ENCODE data around the gene KCNMA1.

KCNMA1 gene

GRCh38 chr10:77073663-77073960 is 564.0 kb downstream of the KCNMA1 start:
- DNase-seq (ENCODE audit: low spot score): no peak

DNA sequence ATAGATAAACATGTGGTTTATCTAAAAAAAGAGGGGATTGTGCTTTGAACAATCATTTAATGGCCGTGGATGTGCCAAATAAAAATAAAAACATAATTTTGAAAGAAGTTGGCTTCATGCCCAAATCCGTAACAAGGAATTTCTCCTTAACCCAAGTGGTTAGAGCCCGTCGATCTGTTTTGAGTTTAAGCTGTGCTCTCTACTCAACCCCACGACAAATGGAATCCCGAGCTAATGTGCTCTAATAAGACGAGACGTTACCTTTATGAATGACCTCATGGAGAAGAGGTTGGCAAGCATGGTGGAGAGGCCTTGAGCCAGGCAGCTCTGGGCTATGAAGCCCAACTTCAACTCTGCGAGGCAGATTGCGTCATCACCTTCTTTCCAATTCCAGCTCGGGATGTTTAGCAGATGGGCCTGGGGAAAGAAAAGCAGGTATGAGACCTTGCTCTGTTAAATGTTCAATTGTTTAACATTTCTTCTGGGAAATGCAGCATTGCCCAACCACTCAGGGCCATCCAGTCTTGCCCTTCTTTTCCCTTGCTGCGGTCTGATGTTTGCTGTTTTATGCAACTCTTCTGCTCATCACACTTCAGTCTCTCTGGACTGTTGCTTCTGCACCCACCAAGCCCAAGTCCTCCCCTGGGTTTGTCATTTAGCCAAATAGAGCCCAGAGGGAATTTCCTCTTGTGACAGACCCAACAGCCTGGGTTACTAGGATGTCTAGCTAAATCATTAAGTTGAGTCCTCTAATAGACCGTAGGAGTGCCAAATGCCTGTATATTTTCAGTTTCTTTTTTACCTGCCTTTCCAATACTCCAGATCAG is 564.6 kb downstream of the KCNMA1 start:
- no peak for DNase-seq (ENCODE audit: low spot score)

DNA sequence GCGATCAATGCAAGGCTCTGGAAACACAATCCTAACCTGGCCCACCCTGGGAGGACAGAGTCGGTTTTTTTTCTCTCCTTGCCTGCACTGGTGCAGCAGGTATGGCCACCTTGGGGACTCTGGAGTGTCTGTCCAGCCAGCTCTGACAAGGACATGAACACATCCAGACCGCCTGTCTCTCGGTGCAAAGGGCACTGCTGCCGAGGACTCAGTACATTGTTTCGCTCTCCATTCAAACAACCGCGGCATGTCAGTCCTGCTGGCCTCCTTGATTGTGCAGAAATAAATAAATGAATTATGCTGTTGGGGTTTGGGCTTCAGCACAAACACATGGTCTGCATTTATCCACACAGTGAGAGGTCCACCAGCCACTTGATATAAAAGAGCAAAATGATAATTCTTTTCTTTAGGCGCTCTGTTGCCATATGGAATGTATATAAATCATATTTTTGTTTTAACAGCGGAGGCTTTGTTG is 565.2 kb downstream of the KCNMA1 start:
- no peak for DNase-seq (ENCODE audit: low spot score)

GRCh38 chr10:77071956-77072355 is 565.7 kb downstream of the KCNMA1 start:
- no peak for DNase-seq (ENCODE audit: low spot score)

DNA sequence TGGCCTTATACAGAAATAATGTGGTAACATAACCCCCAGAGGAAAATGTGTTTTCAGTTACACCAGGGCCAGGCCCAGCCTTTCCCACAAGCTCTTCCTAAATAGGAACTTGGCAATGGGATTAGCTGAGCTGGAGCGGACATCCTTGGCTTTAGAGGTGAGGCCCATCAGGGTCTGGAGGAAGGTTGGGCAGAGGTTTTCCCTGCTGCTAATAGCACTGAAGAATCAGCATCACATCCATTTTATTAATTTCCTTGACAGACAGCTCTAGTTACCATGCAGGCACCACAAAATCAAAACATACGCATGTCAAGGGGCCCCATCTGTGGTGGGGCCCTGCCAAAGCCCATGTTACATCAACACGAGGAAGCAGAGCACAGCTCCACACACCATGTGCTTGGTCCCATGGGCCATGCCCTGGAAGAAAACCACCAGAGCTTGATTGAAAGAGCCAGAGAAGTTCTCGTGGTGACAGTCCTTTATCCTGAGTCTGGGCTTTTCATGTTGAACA is 566.6 kb downstream of the KCNMA1 start:
- DNase-seq (ENCODE audit: low spot score): no peak

- DNase-seq (ENCODE audit: low spot score): no peak
Measured at GRCh38 chr10:77070346-77070745, 567.3 kb downstream of the KCNMA1 start.

GRCh38 chr10:77068969-77069368 is 568.6 kb downstream of the KCNMA1 start:
- DNase-seq (ENCODE audit: low spot score): no peak

- no peak for DNase-seq (ENCODE audit: low spot score)
Measured at GRCh38 chr10:77068272-77068671, 569.3 kb downstream of the KCNMA1 start.

DNA sequence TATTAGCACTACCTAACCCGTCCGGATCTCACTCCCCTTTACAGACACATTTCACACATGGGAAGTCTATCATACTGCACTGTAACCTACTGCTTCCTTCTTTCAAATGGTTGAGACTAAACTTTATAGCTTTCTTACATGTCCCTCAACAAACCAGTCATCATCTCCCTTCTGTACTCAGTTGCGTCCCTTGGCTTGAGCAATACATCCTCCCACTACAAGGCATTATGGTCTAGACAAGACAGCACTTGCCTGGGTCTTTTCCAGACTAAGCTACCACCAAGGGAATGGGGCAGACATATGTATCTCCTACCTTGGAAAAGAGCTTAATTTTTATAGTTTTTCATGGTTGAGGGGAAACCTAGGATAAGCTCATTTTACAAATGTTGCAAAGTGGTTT is 575.2 kb downstream of the KCNMA1 start:
- DNase-seq (ENCODE audit: low spot score): no peak

DNA sequence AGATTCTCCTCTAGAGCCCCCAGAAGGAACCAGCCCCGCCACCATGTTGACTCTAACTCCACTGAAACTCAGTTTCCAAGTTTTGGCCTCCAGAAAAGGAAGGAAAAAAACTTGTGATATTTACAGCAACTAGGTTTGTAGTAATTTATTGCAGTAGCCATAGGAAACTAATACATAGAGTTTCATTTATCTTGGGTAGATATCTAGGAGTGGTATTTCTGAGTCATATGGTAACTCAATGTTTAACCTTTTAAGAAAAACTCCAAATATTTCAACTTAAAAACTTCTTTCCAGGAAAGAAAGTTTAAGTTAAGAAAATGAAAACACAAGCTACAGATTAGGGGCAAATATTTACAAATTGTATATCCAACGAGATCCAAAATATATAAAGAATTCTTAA is 576.7 kb downstream of the KCNMA1 start:
- no peak for DNase-seq (ENCODE audit: low spot score)

DNA sequence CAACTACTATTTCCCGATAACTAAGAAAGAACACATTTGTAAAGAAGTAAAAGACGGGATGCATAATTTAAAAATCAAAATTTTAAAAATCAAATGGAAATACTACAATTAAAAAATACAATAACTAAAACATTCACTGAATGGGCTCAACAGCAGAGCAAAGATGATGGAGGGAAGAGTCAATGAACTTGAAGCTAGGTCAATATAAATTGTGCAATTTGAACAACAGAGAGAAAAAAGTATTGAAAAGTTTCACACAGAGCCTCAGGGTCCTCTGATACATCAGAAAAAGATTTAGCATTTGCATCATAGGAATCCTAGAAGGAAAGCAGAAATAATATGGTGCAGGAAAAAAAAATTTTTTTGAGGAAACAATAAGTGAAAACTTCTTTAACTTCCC is 581.0 kb downstream of the KCNMA1 start:
- no peak for DNase-seq (ENCODE audit: low spot score)

- DNase-seq (ENCODE audit: low spot score): no peak
Measured at GRCh38 chr10:77052593-77052992, 585.0 kb downstream of the KCNMA1 start.

GRCh38 chr10:77051837-77052236 is 585.8 kb downstream of the KCNMA1 start:
- DNase-seq (ENCODE audit: low spot score): no peak

- no peak for DNase-seq (ENCODE audit: low spot score)
Measured at GRCh38 chr10:77049896-77050295, 587.7 kb downstream of the KCNMA1 start.

DNA sequence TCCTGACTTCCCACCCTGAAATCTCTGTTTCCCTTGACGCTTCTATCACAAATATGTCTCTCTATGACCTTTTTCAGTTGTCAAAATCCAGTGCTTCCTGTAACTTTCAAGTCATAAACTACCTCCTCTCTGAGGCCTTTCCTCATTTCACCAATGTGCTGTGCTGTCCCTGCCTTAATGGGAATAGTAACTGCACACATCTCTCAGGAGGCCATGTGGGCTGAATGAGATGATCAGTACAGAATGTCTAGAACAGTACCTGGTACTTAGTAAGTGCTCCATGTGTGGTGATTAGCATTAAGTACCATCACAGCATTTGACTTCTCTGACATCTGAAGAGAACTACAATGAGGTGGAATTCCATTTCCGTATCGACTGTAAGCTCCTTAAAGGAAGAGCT is 588.5 kb downstream of the KCNMA1 start:
- no peak for DNase-seq (ENCODE audit: low spot score)

DNA sequence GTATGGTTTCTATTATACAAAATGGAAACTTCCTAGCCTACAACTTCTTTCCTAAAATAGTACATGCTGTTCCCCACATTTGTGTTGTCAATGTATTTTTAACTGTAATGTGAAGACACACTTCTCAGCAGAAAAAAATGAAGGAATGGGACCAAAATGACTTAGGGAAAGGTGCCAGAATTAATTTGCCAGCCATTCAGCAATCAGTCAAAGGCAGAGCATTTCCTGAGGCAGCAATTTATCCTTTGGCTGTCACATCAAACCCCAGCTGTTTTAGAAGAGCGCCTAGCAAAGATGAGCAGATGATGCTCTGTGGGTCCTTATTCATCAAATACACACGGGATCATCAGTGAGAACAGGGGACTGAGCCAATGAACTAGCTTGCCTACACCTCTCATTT is 592.5 kb downstream of the KCNMA1 start:
- no peak for DNase-seq (ENCODE audit: low spot score)

DNA sequence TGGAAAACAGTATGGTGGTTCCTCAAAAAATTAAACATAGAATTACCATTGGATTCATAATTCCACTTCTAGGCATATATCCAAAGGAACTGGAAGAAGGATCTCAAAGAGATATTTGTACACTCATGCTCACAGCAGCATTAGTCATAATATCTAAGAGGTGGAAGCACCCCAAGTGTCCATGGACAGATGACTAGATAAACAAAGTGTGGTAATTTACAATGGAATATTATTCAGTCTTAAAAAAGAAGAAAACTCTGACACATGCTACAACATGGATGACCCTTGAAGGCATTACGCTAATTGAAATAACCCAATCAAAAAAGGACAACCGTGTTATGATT is 594.2 kb downstream of the KCNMA1 start:
- DNase-seq (ENCODE audit: low spot score): no peak

DNA sequence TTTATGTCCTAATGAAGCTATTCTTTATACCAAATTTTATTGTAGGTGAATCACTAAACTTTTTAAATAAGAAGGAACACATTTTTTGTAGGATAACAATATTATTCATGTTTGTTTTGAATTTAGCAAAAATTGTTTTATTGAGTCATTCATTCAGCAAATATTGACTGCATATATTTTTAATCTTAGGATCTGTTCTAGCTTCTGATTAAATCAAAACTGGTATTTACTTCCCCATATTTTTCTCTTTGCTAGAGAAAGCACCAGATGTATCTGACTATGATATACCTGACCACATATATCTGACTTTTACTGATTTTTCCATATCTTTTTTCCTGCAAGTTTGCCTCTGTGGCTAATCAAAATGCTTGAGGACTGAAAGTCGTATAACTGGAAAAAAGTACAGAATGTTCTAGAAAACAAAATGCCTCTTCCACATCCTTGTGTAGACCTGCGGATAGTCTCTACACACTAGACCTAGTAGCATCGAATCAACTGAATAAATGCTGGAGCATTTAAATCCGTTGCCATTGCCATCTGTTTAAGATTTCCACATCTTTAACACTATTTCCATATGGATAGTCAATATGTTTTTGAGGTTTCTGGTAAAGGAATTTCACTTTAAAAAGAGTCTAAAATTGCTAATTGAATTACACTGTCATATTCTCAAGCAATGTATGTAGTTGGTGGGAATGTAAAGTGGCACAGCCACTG is 594.7 kb downstream of the KCNMA1 start:
- DNase-seq (ENCODE audit: low spot score): no peak

GRCh38 chr10:77041636-77042258 is 595.9 kb downstream of the KCNMA1 start:
- no peak for DNase-seq (ENCODE audit: low spot score)

DNA sequence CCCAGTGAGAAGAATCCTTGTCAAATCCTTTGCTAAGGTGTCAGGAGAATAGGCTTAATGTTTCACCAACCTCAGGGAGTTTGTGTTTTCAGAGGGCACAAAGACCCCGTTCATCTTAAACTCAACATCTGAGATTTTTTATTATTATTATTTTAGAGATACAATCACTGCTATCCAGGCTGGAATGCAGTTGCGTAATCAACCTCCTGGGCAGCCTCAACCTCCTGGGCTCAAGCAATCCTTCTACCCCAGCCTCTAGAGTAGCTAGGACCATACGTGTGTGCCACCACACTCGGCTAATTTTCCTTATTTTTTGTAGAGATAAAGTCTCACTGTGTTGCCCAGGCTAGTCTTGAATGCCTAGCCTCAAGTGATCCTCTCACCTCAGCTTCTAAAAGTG is 599.2 kb downstream of the KCNMA1 start:
- no peak for DNase-seq (ENCODE audit: low spot score)

DNA sequence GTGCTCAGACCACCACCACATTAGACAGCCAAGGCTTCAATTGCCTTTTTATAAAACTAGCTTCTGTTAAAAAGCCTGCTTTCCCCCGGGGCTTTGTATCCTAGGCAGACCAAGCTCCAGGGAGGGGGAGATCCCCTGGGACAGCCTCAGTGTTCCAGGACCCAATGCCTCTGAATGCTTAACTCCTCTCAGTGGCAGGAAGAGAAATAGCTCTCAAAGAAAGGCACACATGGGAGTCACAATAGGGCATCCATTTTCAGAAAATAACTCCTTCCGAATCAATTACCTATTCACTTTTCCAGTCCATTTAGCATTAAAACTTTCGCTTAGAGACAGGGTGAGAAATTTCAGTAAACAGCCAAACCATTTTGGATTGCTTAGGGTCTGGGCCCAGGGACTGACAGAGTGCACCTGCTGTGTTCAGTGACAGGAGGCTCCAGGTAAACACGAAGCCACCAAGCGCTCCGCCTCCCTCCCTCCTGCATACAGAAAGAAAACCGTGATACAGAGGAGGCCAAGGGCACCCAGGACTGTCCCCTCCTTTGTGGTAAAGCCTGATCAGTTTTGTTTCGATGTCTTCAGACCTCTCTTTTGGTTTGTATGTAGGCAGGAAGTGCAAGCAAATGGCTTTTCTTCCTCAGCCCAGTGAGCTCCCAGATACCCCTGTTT is 599.7 kb downstream of the KCNMA1 start:
- no peak for DNase-seq (ENCODE audit: low spot score)

GRCh38 chr10:77036993-77037734 is 600.4 kb downstream of the KCNMA1 start:
- peak; percentile 8 for DNase-seq (ENCODE audit: low spot score)

Measured in hematopoietic multipotent progenitor cell treated with erythropoietin and hydrocortisone succinate and interleukin-3 and kit ligand, for 15 days (in vitro differentiated cells).